Effector memory CD4-positive, alpha-beta T cell (primary cell): ENCODE results near the gene RBMS3.

Experiments
- DNase-seq, 3 donors: peaks; one replicate each; pipeline ENCODE4 v3.0.0-alpha.2; 2020
- H3K27ac ChIP-seq: 2 replicates; pipeline ENCODE4 v1.7.0; 2013; ENCODE audit warnings: mild to moderate bottlenecking, low read length, moderate library complexity; ENCODE audit not compliant: insufficient read depth, poor library complexity, severe bottlenecking
- H3K27me3 ChIP-seq: replicated peaks from 2 replicates; pipeline ENCODE4 v1.7.0; 2013; ENCODE audit warnings: mild to moderate bottlenecking, low read length; ENCODE audit not compliant: insufficient read depth, control insufficient read depth, poor library complexity, severe bottlenecking
- H3K36me3 ChIP-seq: 2 replicates; pipeline ENCODE4 v1.7.0; 2013; ENCODE audit warnings: mild to moderate bottlenecking, low read length, moderate library complexity; ENCODE audit not compliant: control insufficient read depth, insufficient read depth
- H3K4me1 ChIP-seq: 2 replicates; pipeline ENCODE4 v1.7.0; 2013; ENCODE audit warnings: low read length, mild to moderate bottlenecking; ENCODE audit not compliant: control insufficient read depth, insufficient read depth, poor library complexity, severe bottlenecking
- H3K4me3 ChIP-seq: 2 replicates; pipeline ENCODE4 v1.7.0; 2013; ENCODE audit warnings: low read length, low read depth, mild to moderate bottlenecking; ENCODE audit not compliant: insufficient read depth, poor library complexity, severe bottlenecking
- H3K9me3 ChIP-seq: 2 replicates; pipeline ENCODE4 v1.7.0; 2013; ENCODE audit warnings: mild to moderate bottlenecking, low read length, moderate library complexity; ENCODE audit not compliant: control insufficient read depth

RBMS3 gene

DNA sequence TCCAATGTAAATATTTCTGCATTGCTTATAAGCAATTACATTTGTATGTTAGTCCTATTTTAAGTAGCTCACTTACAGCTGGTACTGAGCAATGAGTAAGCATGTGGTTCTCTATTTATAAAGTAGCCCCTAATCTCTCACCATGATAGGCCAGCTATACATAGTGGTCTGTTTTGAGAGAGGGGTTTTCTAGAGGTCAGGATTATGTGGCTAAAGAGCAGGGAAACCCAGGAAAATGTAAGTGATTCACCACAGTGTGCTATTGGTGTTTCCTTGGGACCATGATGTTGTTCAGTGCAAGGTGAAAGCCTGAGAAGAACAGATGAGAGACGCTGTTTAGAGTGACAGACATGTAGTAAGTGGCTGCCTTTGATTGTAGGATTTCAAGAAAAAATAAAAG lies 26.4 kb downstream of the RBMS3 start:
- H3K27ac ChIP-seq, result no peak overlapping the region
- no peaks in the 10 kb centered on the region for H3K27me3 ChIP-seq
- H3K9me3 ChIP-seq, result no peaks in the 10 kb centered on the region
- no peak for DNase-seq
- H3K36me3 ChIP-seq, result no peaks in the 10 kb centered on the region
- H3K4me3 ChIP-seq, result no peak overlapping the region
- H3K4me1 ChIP-seq, result no peaks in the 10 kb centered on the region

DNA sequence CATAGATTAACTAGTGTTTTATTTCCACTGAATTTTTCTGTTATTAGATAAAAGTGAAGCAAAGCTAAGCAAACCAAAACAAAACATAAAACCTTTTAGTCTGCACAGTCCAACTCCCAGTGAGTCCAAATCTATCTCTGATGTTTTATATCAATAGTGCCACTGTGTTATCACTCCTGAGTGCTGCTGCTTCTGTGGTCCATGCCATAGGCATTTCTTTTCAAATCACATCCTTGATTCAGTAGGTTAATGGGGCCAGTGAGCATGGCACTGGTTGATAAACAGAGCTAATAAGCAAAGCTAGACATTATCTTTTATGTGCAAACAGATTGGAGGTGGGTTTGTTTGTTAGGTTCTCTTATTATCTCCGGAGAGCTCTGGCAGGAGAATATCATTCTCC lies 30.0 kb downstream of the RBMS3 start:
- H3K4me1 ChIP-seq, result no peaks in the 10 kb centered on the region
- no peaks in the 10 kb centered on the region for H3K27me3 ChIP-seq
- H3K27ac ChIP-seq, result no peak overlapping the region
- DNase-seq, result no peak
- H3K36me3 ChIP-seq, result no peaks in the 10 kb centered on the region
- no peaks in the 10 kb centered on the region for H3K9me3 ChIP-seq
- H3K4me3 ChIP-seq, result no peak overlapping the region

DNA sequence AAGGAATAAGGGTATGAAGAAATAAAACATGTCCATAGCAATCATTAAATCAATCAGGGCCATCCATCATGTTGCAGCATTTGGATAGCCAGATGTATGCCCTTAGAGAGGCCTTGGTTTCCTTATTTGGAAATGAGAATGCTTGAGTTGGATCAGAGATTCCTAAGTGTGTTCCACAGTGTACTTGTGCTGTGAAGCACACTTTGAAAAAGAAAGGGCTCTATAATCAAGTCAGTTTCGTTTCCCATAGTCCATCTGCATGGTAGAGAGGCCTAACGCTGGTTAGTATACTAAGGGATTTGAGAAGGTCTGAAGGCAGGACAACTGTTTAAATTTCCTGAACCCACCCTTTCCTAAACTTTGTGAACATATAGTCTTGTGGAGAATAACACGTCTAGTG lies 30.9 kb downstream of the RBMS3 start:
- no peaks in the 10 kb centered on the region for H3K4me1 ChIP-seq
- no peaks in the 10 kb centered on the region for H3K9me3 ChIP-seq
- H3K4me3 ChIP-seq, result no peak overlapping the region
- DNase-seq, result no peak
- H3K27ac ChIP-seq, result no peak overlapping the region
- no peaks in the 10 kb centered on the region for H3K36me3 ChIP-seq
- H3K27me3 ChIP-seq, result no peaks in the 10 kb centered on the region

DNA sequence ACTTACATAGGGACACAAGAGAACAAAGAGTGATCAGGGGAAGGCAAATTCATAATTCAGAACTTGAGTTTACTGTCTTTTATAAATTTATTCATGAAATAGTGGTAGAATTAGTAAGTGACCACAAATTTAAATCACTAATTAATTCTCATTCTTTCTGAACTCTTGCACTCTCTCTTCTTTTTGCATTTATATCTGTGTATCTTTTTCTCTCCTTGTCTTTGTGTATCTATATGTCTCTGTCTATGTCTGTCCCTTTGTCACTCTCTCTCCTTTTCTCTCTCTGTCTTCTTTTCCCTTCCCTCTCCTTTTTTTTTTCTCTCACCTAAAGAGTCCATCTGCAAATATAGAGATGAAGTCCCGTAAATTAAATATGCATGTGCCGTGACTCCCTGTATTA lies 31.5 kb downstream of the RBMS3 start:
- no peaks in the 10 kb centered on the region for H3K9me3 ChIP-seq
- H3K27ac ChIP-seq, result no peak overlapping the region
- no peaks in the 10 kb centered on the region for H3K36me3 ChIP-seq
- no peaks in the 10 kb centered on the region for H3K4me1 ChIP-seq
- H3K4me3 ChIP-seq, result no peak overlapping the region
- DNase-seq, result no peak
- no peaks in the 10 kb centered on the region for H3K27me3 ChIP-seq

DNA sequence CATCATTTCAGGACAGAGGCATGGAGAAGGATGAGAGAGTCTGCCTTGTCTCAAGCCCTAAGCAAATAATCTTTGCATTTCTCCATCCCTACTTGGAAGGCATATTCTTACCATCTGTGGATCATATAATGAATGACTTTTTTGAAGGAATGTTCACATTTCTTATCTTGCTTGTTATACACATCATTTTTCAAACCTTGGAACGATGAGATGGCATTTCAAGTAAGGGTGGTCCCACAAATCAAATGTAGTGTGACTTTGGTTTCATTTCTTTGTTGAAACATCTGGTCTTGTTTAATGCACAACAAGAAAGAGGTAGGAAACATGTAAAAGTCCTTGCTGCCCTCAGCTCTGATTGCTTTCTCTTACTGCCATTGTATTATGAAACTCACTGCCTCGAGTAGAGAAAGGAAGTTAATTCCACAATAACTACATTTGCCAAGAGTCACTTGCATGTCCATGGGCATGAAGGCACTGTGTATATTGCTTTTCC lies 32.1 kb downstream of the RBMS3 start:
- no peaks in the 10 kb centered on the region for H3K36me3 ChIP-seq
- no peaks in the 10 kb centered on the region for H3K4me1 ChIP-seq
- no peaks in the 10 kb centered on the region for H3K27me3 ChIP-seq
- DNase-seq, result no peak
- no peak overlapping the region for H3K4me3 ChIP-seq
- no peak overlapping the region for H3K27ac ChIP-seq
- H3K9me3 ChIP-seq, result no peaks in the 10 kb centered on the region

DNA sequence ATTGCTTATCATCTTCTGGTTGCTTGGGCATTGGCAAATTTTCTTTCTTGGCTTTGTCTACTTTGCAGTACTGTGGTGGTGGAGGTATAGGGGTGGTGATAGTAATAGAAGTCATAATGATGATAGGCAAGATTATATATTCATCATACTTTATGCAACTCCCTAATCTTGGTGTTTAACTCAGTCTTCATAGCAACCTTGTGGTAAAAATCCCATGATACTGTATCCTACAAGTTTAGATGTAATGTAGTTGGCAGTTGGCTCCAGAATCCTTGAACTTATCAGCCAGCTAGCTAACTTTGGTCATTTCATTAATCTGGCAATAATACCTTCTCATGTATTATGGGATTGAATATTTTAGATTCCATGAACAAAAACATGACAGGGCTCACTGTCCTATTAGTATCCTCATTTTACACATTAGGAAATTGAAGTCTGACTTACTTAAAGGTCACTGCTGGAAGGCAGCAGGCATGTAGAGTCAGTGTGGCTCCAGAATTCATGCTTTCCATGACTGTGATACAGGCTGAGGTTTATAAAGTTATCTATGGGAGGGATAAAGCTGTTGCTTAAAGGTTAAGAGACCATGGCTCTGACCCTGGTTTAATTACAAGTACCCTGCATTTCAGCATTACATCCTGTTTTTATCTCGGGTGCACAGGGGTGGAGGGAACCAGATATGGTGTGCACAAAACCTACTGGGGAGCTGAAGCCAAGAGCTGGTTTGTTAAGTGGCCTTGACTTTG lies 33.3 kb downstream of the RBMS3 start:
- H3K27ac ChIP-seq, result no peak overlapping the region
- H3K4me1 ChIP-seq, result no peaks in the 10 kb centered on the region
- H3K9me3 ChIP-seq, result no peaks in the 10 kb centered on the region
- no peaks in the 10 kb centered on the region for H3K27me3 ChIP-seq
- no peak overlapping the region for H3K4me3 ChIP-seq
- no peak for DNase-seq
- H3K36me3 ChIP-seq, result no peaks in the 10 kb centered on the region

DNA sequence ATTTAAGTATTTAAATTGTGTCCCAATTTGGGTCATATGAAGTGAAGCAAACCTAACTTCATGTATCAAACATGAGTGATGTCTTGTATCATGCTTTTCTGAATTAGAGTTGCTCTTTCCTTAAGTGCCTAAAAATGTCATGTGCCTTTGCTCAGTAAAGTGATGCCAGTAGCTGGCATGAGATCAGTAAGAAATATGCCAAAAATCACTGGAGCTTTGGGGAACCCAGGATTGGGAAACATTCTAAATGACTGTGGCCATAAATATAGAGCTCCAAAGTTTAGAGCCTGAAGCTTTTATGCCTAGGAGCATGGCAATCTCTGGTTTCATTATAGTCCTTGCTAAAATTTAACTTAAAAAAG lies 33.8 kb downstream of the RBMS3 start:
- H3K9me3 ChIP-seq, result no peaks in the 10 kb centered on the region
- no peak overlapping the region for H3K27ac ChIP-seq
- no peaks in the 10 kb centered on the region for H3K4me1 ChIP-seq
- no peaks in the 10 kb centered on the region for H3K36me3 ChIP-seq
- H3K27me3 ChIP-seq, result no peaks in the 10 kb centered on the region
- no peak for DNase-seq
- H3K4me3 ChIP-seq, result no peak overlapping the region

DNA sequence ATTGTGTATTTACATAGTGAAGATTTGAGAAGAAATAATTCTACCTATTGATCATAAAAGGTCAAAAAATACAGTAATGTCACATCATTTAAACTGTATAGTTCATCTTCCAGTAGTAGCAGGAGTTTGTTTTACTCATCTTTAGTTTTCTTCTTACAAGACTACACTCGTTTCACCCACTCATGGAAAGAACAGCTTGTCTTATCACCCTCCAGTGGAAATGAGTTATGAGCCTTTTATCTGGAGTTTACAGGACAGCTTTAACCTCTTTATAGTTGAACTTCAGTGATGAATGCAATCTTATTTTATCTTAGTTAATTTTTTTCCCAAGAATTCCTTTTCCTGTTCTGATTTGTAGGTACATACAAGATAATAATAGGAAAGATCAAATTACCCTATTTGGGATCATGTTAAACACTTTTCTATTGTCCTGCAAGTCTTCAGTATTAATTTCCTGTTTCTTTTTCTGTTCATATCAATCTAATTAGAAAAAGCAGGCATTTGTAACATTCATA lies 36.8 kb downstream of the RBMS3 start:
- DNase-seq, result no peak
- Histone ChIP-seq H3K4me3 (no peak overlapping the region), H3K9me3 (no peaks in the 10 kb centered on the region), H3K27me3 (no peaks in the 10 kb centered on the region), H3K27ac (no peak overlapping the region), H3K4me1 (no peaks in the 10 kb centered on the region), H3K36me3 (no peaks in the 10 kb centered on the region)

DNA sequence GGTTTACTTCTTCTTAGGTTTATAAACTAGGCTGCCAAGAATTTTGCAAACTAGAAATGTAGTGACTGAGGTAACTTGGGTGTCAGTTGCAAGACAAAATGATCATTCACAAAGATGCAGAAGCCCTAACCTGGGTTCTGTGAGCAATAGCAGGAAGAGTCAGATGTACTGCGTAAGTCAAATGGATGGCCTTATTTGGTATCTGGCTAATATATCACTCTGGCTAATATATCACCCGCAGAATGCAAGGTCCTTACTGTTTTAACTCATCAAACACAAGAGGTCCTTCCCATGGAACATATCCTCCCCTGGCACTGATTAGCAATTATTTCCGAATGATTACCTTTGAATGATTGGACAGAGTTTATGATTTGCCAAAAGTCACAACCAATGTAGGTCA lies 37.4 kb downstream of the RBMS3 start:
- Histone ChIP-seq H3K4me1 (no peaks in the 10 kb centered on the region), H3K27ac (no peak overlapping the region), H3K4me3 (no peak overlapping the region), H3K9me3 (no peaks in the 10 kb centered on the region), H3K27me3 (no peaks in the 10 kb centered on the region), H3K36me3 (no peaks in the 10 kb centered on the region)
- no peak for DNase-seq

DNA sequence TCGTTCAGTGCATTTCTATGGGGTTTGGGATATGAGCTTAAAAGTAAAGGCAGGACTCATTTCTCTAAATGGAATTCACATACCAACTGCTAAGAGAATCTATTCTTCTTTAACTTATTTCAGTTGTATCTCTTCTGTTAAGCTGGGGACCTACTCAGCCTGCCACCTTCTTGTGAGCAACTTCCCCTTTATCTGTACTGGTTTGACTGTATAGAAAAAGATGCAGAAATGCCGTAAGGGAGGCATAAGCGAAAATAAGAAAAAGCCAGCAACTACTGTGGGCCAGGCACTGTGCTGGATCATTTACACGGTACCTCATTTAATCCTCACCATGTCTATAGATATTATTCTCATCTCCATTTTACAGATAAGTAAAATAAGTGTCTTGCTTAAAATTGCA lies 38.4 kb downstream of the RBMS3 start:
- Histone ChIP-seq H3K27me3 (no peaks in the 10 kb centered on the region), H3K27ac (no peak overlapping the region), H3K36me3 (no peaks in the 10 kb centered on the region), H3K4me3 (no peak overlapping the region), H3K9me3 (no peaks in the 10 kb centered on the region), H3K4me1 (no peaks in the 10 kb centered on the region)
- no peak for DNase-seq
